Measurements from ENCODE around the gene ANKRD17. TPM values are rescaled to one million over a fixed set of nuclear protein-coding genes. Genes with fewer than 3 reads are reported as not detected.

The ANKRD17 gene, protein sequence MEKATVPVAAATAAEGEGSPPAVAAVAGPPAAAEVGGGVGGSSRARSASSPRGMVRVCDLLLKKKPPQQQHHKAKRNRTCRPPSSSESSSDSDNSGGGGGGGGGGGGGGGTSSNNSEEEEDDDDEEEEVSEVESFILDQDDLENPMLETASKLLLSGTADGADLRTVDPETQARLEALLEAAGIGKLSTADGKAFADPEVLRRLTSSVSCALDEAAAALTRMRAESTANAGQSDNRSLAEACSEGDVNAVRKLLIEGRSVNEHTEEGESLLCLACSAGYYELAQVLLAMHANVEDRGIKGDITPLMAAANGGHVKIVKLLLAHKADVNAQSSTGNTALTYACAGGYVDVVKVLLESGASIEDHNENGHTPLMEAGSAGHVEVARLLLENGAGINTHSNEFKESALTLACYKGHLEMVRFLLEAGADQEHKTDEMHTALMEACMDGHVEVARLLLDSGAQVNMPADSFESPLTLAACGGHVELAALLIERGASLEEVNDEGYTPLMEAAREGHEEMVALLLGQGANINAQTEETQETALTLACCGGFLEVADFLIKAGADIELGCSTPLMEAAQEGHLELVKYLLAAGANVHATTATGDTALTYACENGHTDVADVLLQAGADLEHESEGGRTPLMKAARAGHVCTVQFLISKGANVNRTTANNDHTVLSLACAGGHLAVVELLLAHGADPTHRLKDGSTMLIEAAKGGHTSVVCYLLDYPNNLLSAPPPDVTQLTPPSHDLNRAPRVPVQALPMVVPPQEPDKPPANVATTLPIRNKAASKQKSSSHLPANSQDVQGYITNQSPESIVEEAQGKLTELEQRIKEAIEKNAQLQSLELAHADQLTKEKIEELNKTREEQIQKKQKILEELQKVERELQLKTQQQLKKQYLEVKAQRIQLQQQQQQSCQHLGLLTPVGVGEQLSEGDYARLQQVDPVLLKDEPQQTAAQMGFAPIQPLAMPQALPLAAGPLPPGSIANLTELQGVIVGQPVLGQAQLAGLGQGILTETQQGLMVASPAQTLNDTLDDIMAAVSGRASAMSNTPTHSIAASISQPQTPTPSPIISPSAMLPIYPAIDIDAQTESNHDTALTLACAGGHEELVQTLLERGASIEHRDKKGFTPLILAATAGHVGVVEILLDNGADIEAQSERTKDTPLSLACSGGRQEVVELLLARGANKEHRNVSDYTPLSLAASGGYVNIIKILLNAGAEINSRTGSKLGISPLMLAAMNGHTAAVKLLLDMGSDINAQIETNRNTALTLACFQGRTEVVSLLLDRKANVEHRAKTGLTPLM (N-terminal part only)
- 21.6 to 24.5 TPM (median 23.5 TPM) in 5 replicates for total RNA-seq (2022; extraction: Qiagen RNA extraction; ENCODE audit: low read depth)

GRCh38 chr4:73258686-73259570 is at the start of gene ANKRD17:
TSS of gene ANKRD17 (minus strand) at chr4:73258798. CDS start at chr4:73258668, 130 bp downstream.

GRCh38 chr4:73069338-73070073 is 189.1 kb downstream of the ANKRD17 start, which contains the start of gene COX18:
TSS of gene COX18 (minus strand) at chr4:73069716. CDS start at chr4:73069649, 67 bp downstream.

Other genes with a start within 250 kb of the ANKRD17 start
- 6.0 to 7.3 TPM (median 6.8 TPM) in 5 replicates for gene COX18, start 189.1 kb downstream of the ANKRD17 start, total RNA-seq (2022; extraction: Qiagen RNA extraction; ENCODE audit: low read depth)
- gene ALB, start 145.5 kb upstream of the ANKRD17 start, total RNA-seq (2022; extraction: Qiagen RNA extraction; ENCODE audit: low read depth), result 3.8 TPM in 1 of 5 replicates, not detected in the others
- 1.7 to 8.9 TPM (median 2.2 TPM) in 5 replicates for gene AFP, start 177.4 kb upstream of the ANKRD17 start, total RNA-seq (2022; extraction: Qiagen RNA extraction; ENCODE audit: low read depth)
- gene AFM, start 222.9 kb upstream of the ANKRD17 start, total RNA-seq (2022; extraction: Qiagen RNA extraction; ENCODE audit: low read depth), result not detected in 5 replicates